Keratinocyte (primary cell): Measurements from ENCODE around the gene IL17A.

ENCODE experiments used
- CTCF ChIP-seq, 3 experiments: IDR thresholded peaks in 1 of 3; conservative IDR thresholded peaks in 1 of 3; optimal IDR thresholded peaks in 1 of 3; 2 replicates in 2 of 3; 3 replicates in 1 of 3; pipeline versions ENCODE3 to v1.5.1; 2011; ENCODE audit warnings: low read length in 3 of 3, mild to moderate bottlenecking in 3 of 3, moderate library complexity in 2 of 3, control low read depth in 1 of 3, inconsistent platforms in 1 of 3; ENCODE audit not compliant: insufficient read depth in 2 of 3; ENCODE audit errors: extremely low read depth in 1 of 3
- EZH2 ChIP-seq: IDR thresholded peaks from one replicate; pipeline ENCODE4 v1.6.1; 2012; ENCODE audit warnings: inconsistent platforms, mild to moderate bottlenecking, low read length, moderate library complexity

GRCh38 chr6:52180787-52181558 lies 5.2 kb upstream of the IL17A start:
- no peak for TF ChIP-seq CTCF (optimal IDR thresholded peaks at IDR 0.05 in 1 of 3, IDR thresholded peaks at IDR 0.05 in 1 of 3, conservative IDR thresholded peaks at IDR 0.05 in 1 of 3; ENCODE audit: extremely low read depth in 1 of 3, insufficient read depth in 2 of 3, low read length in 3 of 3)
- no peak for TF ChIP-seq EZH2
